ENCODE data around the gene BABAM2.

GRCh38 chr2:27911458-27912210 lies 21.1 kb downstream of the BABAM2 start:
- TF ChIP-seq CTCF (IDR thresholded peaks at IDR 0.05) (no peak), EP300 (IDR thresholded peaks at IDR 0.05) (no peak), POLR2A (IDR thresholded peaks at IDR 0.05) (no peak)
